Loucy (cell line): ENCODE measurements around the gene CYBB.

ENCODE experiments used
- H2AFZ ChIP-seq: fragments of 200-600 bp; sonication (generic); 2 replicates; pipeline ENCODE4 v1.6.0; 2016; ENCODE audit warnings: antibody characterized with exemption, mild to moderate bottlenecking, low read length, moderate library complexity
- H3F3A ChIP-seq: fragments of 200-600 bp; 2 replicates; pipeline ENCODE4 v1.6.0; 2016; ENCODE audit warnings: antibody characterized with exemption, low read depth, mild to moderate bottlenecking
- H3K27me3 ChIP-seq: fragments of 200-600 bp; sonication (generic); 2 replicates; pipeline ENCODE4 v1.6.1; 2014; ENCODE audit warnings: low read length, mild to moderate bottlenecking; ENCODE audit not compliant: insufficient read depth, poor library complexity, severe bottlenecking
- H3K36me3 ChIP-seq: fragments of 200-600 bp; sonication (generic); 2 replicates; pipeline ENCODE4 v1.6.1; 2016; ENCODE audit warnings: low read length; ENCODE audit not compliant: insufficient read depth
- H3K4me1 ChIP-seq: fragments of 200-600 bp; sonication (generic); 2 replicates; pipeline ENCODE4 v1.5.1; 2014; ENCODE audit warnings: low read length, mild to moderate bottlenecking; ENCODE audit not compliant: insufficient read depth, poor library complexity, severe bottlenecking
- H3K4me2 ChIP-seq: fragments of 200-600 bp; sonication (generic); 2 replicates; pipeline ENCODE4 v1.6.0; 2014; ENCODE audit warnings: antibody characterized with exemption, low read length, low read depth, mild to moderate bottlenecking; ENCODE audit not compliant: poor library complexity, severe bottlenecking
- H3K4me3 ChIP-seq: fragments of 200-600 bp; sonication (generic); 2 replicates; pipeline ENCODE4 v1.5.1; 2014; ENCODE audit warnings: low read length, mild to moderate bottlenecking, mixed read lengths; ENCODE audit not compliant: poor library complexity, severe bottlenecking
- H3K79me2 ChIP-seq: fragments of 200-600 bp; sonication (generic); 2 replicates; pipeline ENCODE4 v1.6.1; 2014; ENCODE audit warnings: low read length; ENCODE audit not compliant: insufficient read depth
- H3K9ac ChIP-seq: fragments of 200-600 bp; sonication (generic); 2 replicates; pipeline ENCODE4 v1.6.0; 2014; ENCODE audit warnings: mild to moderate bottlenecking, low read depth, low read length, moderate library complexity; ENCODE audit not compliant: poor library complexity, severe bottlenecking
- H3K9me2 ChIP-seq: fragments of 200-600 bp; sonication (generic); replicated peaks from 2 replicates; pipeline ENCODE4 v1.6.1; 2016; ENCODE audit warnings: low read depth, low read length, mixed read lengths
- H3K9me3 ChIP-seq: fragments of 200-600 bp; sonication (generic); 2 replicates; pipeline ENCODE4 v1.6.1; 2014; ENCODE audit warnings: mild to moderate bottlenecking, antibody characterized with exemption, low read length, low read depth; ENCODE audit not compliant: insufficient read depth
- H4K20me1 ChIP-seq: fragments of 200-600 bp; sonication (generic); 2 replicates; pipeline ENCODE4 v1.6.0; 2014; ENCODE audit warnings: antibody characterized with exemption, low read length, mild to moderate bottlenecking; ENCODE audit not compliant: insufficient read depth, poor library complexity, severe bottlenecking
- EZH2phosphoT487 ChIP-seq: fragments of 200-600 bp; IDR thresholded peaks from 2 replicates; pipeline ENCODE4 v1.6.1; 2018; ENCODE audit warnings: antibody characterized with exemption, mild to moderate bottlenecking, moderate library complexity, borderline replicate concordance
- TF ChIP-seq, protein P1 (sequence below): fragments of 200-600 bp; sonication (generic); conservative IDR thresholded peaks from 2 replicates; pipeline ENCODE4 v1.5.1; 2014; ENCODE audit warnings: mild to moderate bottlenecking, antibody characterized with exemption, low read length

CYBB gene

DNA sequence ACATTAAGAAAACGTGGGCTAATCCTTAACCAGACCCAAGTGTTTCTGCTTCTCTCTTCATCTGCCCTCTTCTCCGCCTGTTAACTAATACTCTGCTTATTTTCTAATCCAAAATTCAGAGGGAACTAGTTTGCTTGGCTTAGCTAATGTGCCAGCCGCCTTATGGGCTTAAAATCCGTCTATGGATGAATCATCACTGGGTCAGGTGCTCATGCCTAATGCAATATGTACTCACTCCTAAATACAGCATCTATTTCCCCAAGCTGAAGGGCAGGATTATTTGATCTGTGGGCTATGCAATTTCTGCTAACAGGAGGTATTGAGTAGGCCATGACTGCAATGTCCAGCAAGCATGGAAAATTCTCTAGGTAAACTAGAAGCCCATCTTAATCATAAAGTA is 55.1 kb downstream of the CYBB start:
- H3F3A ChIP-seq: no peaks in the 10 kb centered on the region
- no peak overlapping the region for H2AFZ ChIP-seq
- no peaks in the 10 kb centered on the region for H3K9me2 ChIP-seq
- H3K36me3 ChIP-seq: no peaks in the 10 kb centered on the region
- H3K4me1 ChIP-seq: peaks cover 1% of the 10 kb centered on the region
- no peak overlapping the region for H3K4me3 ChIP-seq
- H3K79me2 ChIP-seq: no peaks in the 10 kb centered on the region
- no peaks in the 10 kb centered on the region for H3K27me3 ChIP-seq
- H3K9ac ChIP-seq: no peak overlapping the region
- H3K4me2 ChIP-seq: no peak overlapping the region
- no peaks in the 10 kb centered on the region for H3K9me3 ChIP-seq
- TF ChIP-seq, protein P1, sequence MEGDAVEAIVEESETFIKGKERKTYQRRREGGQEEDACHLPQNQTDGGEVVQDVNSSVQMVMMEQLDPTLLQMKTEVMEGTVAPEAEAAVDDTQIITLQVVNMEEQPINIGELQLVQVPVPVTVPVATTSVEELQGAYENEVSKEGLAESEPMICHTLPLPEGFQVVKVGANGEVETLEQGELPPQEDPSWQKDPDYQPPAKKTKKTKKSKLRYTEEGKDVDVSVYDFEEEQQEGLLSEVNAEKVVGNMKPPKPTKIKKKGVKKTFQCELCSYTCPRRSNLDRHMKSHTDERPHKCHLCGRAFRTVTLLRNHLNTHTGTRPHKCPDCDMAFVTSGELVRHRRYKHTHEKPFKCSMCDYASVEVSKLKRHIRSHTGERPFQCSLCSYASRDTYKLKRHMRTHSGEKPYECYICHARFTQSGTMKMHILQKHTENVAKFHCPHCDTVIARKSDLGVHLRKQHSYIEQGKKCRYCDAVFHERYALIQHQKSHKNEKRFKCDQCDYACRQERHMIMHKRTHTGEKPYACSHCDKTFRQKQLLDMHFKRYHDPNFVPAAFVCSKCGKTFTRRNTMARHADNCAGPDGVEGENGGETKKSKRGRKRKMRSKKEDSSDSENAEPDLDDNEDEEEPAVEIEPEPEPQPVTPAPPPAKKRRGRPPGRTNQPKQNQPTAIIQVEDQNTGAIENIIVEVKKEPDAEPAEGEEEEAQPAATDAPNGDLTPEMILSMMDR: no peak
- TF ChIP-seq EZH2phosphoT487: no peak
- no peaks in the 10 kb centered on the region for H4K20me1 ChIP-seq

DNA sequence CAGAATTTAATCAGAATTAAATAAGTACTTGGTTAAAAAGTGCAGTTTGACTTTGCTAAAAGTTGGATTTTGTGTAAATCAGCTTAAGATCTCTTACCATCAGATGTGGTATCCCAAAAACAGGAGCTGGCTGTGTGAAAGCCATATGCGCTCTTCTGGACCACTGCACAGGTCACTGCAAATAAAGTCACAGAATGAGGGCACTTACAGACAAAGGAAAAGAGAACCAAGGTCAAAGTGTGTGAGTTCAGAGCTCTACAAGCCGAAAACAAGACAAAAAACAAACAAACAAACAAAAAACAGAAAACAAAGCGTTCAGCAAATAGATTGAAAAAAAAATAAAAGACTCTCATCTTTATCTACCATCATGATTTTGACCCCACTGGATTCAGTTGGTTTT is 61.1 kb downstream of the CYBB start:
- TF ChIP-seq, protein P1: no peak
- TF ChIP-seq EZH2phosphoT487: no peak
- Histone ChIP-seq H2AFZ (no peak overlapping the region), H3K4me3 (no peak overlapping the region), H4K20me1 (no peaks in the 10 kb centered on the region), H3K27me3 (no peaks in the 10 kb centered on the region), H3K36me3 (no peaks in the 10 kb centered on the region), H3F3A (no peaks in the 10 kb centered on the region), H3K4me1 (peaks cover 4% of the 10 kb centered on the region), H3K9ac (no peak overlapping the region), H3K9me3 (no peaks in the 10 kb centered on the region), H3K4me2 (no peak overlapping the region), H3K79me2 (no peaks in the 10 kb centered on the region), H3K9me2 (no peaks in the 10 kb centered on the region)

DNA sequence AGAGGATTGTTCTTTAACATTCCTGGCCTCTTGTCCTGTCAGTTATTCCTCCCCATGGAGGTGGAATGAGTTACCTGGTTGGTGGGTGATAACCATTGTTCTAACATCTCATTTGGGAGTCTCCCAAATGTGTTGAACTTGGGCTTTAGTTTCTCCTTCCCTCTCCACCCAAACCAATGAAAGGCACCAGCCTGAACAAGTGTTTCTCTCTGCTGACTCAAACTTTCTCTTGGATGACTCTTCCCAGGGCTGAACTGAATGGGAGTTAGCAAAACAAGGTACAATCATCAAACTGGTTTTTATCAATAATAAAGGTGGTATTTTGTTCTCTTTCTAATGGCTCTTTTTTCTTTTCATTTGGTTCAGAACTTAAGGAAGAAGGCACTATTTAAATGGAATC is 64.8 kb downstream of the CYBB start:
- H3K36me3 ChIP-seq: no peaks in the 10 kb centered on the region
- TF ChIP-seq EZH2phosphoT487: no peak
- TF ChIP-seq, protein P1: no peak
- no peak overlapping the region for H3K9ac ChIP-seq
- H3K9me2 ChIP-seq: no peaks in the 10 kb centered on the region
- H4K20me1 ChIP-seq: no peaks in the 10 kb centered on the region
- no peaks in the 10 kb centered on the region for H3K79me2 ChIP-seq
- no peaks in the 10 kb centered on the region for H3F3A ChIP-seq
- H3K4me2 ChIP-seq: peak overlapping the region; percentile 42
- H3K4me3 ChIP-seq: no peak overlapping the region
- no peaks in the 10 kb centered on the region for H3K27me3 ChIP-seq
- no peak overlapping the region for H2AFZ ChIP-seq
- H3K9me3 ChIP-seq: no peaks in the 10 kb centered on the region
- H3K4me1 ChIP-seq: peaks cover 7% of the 10 kb centered on the region
